ENCODE results near the gene PICK1. TPM values are rescaled to one million over a fixed set of nuclear protein-coding genes. Genes with fewer than 3 reads are reported as not detected.

PICK1 gene
- total and polyA plus RNA-seq, 2 of the 13 experiments (the other 11 are each of a cell fraction or from before 2014, with no cell fraction given): 19.3 to 25.3 TPM

- TF ChIP-seq SRSF1 (optimal IDR thresholded peaks at IDR 0.05; ENCODE audit: low read depth, low read length): peak; percentile 55
- no peak for TF ChIP-seq NFIC (IDR thresholded peaks at IDR 0.05; ENCODE audit: low read length)
- no peak for TF ChIP-seq SRY (CRISPR knock-in tag; IDR thresholded peaks at IDR 0.05)
- TF ChIP-seq FOXO1 (CRISPR knock-in tag; IDR thresholded peaks at IDR 0.05): no peak
- TF ChIP-seq PLSCR1 (CRISPR knock-in tag; IDR thresholded peaks at IDR 0.05; ENCODE audit: borderline replicate concordance): no peak
- TF ChIP-seq, protein P1, sequence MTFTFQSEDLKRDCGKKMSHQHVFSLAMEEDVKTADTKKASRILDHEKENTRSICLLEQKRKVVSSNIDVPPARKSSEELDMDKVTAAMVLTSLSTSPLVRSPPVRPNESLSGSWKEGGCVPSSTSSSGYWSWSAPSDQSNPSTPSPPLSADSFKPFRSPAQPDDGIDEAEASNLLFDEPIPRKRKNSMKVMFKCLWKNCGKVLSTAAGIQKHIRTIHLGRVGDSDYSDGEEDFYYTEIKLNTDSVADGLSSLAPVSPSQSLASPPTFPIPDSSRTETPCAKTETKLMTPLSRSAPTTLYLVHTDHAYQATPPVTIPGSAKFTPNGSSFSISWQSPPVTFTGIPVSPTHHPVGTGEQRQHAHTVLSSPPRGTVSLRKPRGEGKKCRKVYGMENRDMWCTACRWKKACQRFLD (CRISPR knock-in tag; IDR thresholded peaks at IDR 0.05; ENCODE audit: borderline replicate concordance): no peak
- TF ChIP-seq SSRP1 (CRISPR knock-in tag; IDR thresholded peaks at IDR 0.05): 0 out of 2 replicates have a peak, but pooled peaks have one; percentile 64
- TF ChIP-seq CCAR2 (optimal IDR thresholded peaks at IDR 0.05; ENCODE audit: low read depth, low read length): no peak
- TF ChIP-seq HMGA1 (CRISPR knock-in tag; conservative IDR thresholded peaks at IDR 0.05): no peak
- TF ChIP-seq NR2F2 (IDR thresholded peaks at IDR 0.05; ENCODE audit: borderline replicate concordance, low read depth): 0 out of 2 replicates have a peak, but pooled peaks have one; percentile 29
- TF ChIP-seq THAP11 (CRISPR knock-in tag; IDR thresholded peaks at IDR 0.05): peak; percentile 52
- TF ChIP-seq SOX13 (IDR thresholded peaks at IDR 0.05): no peak
- peak in 1 of 2 experiments; percentile 60; a peak in 2 of 4 replicates for TF ChIP-seq SOX13 (CRISPR knock-in tag; conservative IDR thresholded peaks at IDR 0.05 in 1 of 2, IDR thresholded peaks at IDR 0.05 in 1 of 2)
- no peak for TF ChIP-seq TRIM22 (IDR thresholded peaks at IDR 0.05)
- TF ChIP-seq CCDC6 (CRISPR knock-in tag; IDR thresholded peaks at IDR 0.05): no peak
- no peak for TF ChIP-seq TBP (CRISPR knock-in tag; IDR thresholded peaks at IDR 0.05)
- peak; percentile 66; the same call in 1 of the 2 replicates for TF ChIP-seq IRF2 (CRISPR knock-in tag; IDR thresholded peaks at IDR 0.05)
- no peak for TF ChIP-seq ZNF235 (CRISPR knock-in tag; IDR thresholded peaks at IDR 0.05; ENCODE audit: borderline replicate concordance)
- no peak for TF ChIP-seq ZSCAN20 (CRISPR knock-in tag; IDR thresholded peaks at IDR 0.05; ENCODE audit: borderline replicate concordance)
- no peak for TF ChIP-seq CEBPB (IDR thresholded peaks at IDR 0.05; ENCODE audit: borderline replicate concordance, low read depth, low read length)
- TF ChIP-seq ZNF775 (CRISPR knock-in tag; IDR thresholded peaks at IDR 0.05; ENCODE audit: borderline replicate concordance): no peak
- TF ChIP-seq, protein P2, sequence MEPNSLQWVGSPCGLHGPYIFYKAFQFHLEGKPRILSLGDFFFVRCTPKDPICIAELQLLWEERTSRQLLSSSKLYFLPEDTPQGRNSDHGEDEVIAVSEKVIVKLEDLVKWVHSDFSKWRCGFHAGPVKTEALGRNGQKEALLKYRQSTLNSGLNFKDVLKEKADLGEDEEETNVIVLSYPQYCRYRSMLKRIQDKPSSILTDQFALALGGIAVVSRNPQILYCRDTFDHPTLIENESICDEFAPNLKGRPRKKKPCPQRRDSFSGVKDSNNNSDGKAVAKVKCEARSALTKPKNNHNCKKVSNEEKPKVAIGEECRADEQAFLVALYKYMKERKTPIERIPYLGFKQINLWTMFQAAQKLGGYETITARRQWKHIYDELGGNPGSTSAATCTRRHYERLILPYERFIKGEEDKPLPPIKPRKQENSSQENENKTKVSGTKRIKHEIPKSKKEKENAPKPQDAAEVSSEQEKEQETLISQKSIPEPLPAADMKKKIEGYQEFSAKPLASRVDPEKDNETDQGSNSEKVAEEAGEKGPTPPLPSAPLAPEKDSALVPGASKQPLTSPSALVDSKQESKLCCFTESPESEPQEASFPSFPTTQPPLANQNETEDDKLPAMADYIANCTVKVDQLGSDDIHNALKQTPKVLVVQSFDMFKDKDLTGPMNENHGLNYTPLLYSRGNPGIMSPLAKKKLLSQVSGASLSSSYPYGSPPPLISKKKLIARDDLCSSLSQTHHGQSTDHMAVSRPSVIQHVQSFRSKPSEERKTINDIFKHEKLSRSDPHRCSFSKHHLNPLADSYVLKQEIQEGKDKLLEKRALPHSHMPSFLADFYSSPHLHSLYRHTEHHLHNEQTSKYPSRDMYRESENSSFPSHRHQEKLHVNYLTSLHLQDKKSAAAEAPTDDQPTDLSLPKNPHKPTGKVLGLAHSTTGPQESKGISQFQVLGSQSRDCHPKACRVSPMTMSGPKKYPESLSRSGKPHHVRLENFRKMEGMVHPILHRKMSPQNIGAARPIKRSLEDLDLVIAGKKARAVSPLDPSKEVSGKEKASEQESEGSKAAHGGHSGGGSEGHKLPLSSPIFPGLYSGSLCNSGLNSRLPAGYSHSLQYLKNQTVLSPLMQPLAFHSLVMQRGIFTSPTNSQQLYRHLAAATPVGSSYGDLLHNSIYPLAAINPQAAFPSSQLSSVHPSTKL (CRISPR knock-in tag; IDR thresholded peaks at IDR 0.05): peak; percentile 62
Measured at GRCh38 chr22:38107692-38108515, 50.7 kb downstream of the PICK1 start (continued).

Data from HepG2 (cell line).